ENCODE data around the gene PTPRN2.

Gene PTPRN2

DNA sequence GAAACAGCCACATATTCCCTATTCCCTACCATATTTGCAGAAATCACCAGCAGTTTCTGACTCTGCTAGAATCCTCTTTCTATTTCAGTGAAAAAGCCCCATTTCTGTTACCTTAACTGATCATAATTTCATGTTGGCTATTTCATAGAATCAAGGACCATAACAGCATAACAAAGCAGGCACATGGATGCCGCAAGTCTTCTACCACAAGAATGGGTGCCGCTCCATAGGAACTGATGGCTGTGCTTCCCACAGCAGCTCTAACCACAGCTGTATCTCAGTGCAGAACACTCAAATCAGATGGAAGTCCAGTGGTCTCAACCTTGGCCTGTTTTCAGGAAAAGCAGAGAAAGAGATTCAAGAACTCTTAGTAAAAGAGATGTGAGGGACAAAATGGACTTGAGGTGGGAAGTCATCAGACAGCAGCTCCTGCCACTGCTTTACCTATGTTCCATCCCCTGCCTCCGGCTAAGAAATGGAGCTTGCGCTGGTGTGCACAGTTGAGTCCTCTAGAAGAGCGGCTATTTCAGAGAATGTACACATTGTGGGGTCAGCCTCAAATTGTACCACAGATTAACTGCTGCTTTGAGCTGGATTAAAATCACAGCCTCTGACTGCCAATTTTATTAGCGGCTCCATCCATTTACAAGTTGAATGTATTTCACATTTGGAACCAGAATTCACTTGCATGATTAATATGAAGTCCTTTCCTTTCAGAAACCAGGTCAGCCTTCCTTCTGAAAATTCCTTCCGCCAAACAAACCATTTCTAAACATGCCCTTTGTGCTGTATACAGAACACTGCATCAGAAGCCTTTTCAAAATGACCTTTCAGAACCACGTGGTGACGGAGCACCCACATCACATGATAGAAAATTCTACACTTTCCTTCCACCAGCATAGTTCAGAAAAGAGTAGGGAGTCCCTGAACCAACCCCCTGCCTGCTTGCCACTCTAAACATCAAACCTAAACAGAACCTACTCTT lies 7.7 kb downstream of the PTPRN2 start:
- no peak for DNase-seq (ENCODE audit: low read depth in 2 of 2, low spot score in 1 of 2)

DNA sequence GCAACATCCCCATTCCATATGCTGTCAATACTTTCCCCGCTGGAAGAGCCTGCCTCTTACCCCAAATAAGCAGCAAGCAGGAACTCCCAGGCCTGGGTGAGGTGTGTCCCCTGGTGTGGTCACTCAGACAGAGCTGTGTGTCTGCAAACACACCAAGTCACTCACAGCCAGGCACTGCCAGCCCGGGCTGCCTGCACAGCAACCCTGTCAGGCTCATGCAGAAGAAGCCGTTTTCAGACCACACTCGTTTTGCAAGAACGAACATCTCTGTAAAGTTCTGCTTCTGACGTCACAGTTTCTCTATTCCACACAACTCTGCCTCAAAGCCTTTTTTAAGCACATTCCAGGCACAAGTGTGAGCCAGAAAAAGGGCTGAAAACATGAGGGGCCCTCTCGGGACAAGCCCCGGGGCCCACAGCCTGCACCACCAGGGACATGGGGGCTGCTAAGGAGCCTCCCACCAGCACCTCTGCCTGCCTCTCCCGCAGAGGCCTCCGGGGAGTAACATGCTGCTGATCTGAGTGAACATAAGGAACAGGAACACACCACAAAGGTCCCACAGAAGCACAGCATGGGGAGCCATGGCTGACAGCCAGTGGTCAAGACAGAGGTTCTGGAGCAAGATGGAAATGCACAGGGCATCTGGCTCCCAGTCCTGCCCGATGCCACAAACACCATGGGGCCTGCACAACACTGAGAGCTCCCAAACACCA lies 11.4 kb downstream of the PTPRN2 start:
- DNase-seq (ENCODE audit: low read depth in 2 of 2, low spot score in 1 of 2): no peak

DNA sequence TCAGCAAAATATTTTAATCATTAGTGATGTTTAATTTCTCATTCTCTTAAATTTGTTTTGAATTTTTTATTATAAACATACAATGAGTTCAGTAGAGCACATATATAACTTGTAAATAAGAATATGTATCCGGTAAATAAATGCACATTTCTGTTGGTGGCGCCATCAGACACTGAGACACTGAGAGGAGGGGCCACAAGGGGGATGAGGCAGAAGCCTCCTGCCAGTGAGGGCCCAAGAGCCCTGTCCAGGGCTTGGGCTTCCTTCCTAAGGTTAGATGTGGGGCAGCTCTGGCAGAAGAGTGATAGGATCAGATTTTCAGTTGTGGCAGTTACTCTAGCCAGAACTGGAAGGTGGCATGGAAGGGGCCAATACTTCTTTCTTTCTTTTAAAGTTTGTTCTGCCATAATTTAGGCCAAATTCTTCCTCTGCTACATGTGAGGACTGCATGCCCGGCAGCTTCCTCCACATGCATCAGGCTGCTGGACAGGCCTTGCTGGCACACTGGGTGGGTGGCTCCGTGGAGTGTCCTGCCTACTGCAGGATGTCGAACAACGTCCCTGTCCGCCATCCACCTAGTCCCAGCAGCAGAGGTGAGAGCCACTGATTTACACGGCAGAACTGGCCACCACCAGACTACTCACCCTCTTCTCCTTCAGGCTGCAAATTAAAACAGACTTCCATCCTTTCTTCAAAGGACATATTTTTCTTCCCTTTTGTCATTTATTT lies 13.2 kb downstream of the PTPRN2 start:
- DNase-seq (ENCODE audit: low read depth in 2 of 2, low spot score in 1 of 2): no peak

GRCh38 chr7:158573310-158573709 lies 14.3 kb downstream of the PTPRN2 start:
- no peak for DNase-seq (ENCODE audit: low read depth in 2 of 2, low spot score in 1 of 2)

DNA sequence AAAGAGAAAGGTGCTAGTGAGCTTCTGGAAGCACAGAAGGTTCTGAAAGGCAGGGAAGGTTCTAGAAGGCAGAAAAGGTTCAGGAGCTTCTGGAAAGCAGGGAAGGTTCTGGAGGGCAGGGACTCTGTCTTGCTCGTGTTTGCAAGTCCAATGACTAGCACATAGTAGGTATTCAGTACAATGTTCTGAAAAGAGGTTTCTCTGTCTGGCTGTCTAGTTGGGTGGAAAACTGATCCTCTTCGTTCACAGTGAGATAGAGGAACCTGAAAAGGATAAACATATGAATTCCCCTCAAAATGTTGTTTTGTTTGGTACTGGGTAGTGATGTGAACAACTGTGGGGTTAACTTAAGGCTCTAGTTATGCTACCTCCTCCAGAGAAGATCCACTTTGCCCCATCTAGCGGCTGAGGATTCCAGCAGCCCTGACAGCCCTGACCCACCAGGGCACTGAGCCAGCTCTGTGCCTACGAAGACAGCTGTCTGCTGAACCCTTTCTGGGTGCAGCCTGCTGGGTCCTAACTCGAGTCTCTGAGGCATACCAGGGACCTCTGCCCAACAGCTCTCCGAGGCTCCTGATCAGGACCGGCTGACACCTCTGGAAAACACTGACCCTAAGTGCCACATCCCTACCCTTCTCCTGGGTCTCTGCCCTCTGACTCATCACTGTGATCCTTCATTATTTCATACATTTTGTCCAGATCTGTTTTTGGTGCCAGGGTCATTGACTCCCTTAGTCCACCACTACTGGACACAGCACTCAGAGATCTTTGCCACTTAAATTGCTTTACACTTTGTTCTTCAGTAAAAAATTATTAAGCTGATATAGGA lies 15.4 kb downstream of the PTPRN2 start:
- no peak for DNase-seq (ENCODE audit: low read depth in 2 of 2, low spot score in 1 of 2)

- DNase-seq (ENCODE audit: low read depth in 2 of 2, low spot score in 1 of 2): no peak
Measured at GRCh38 chr7:158570449-158571170, 17.0 kb downstream of the PTPRN2 start.

GRCh38 chr7:158569858-158570323 lies 17.7 kb downstream of the PTPRN2 start:
- no peak for DNase-seq (ENCODE audit: low read depth in 2 of 2, low spot score in 1 of 2)

GRCh38 chr7:158568974-158569857 lies 18.4 kb downstream of the PTPRN2 start:
- DNase-seq (ENCODE audit: low read depth in 2 of 2, low spot score in 1 of 2): no peak

DNA sequence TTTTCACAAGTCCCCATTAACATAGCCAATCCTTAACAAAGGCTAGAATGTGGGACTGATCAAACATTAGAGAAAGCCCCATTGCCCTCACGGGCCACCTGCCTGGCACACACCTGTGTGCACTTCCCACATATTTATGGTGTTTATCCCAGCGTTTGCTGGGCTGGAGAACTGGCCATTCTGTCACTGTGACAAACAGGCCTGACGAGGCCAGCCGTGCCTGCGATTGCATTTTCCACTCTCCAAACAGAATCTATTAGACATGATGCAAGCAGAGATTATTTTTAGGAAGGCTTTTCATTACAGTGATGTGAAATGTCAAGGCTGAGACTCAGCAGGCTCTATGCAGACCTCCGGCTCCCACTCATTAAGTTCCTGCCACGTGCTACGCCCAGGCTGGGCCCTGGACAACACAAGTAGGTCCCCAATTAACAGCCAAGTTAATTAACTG lies 20.4 kb downstream of the PTPRN2 start:
- DNase-seq (ENCODE audit: low read depth in 2 of 2, low spot score in 1 of 2): no peak

DNA sequence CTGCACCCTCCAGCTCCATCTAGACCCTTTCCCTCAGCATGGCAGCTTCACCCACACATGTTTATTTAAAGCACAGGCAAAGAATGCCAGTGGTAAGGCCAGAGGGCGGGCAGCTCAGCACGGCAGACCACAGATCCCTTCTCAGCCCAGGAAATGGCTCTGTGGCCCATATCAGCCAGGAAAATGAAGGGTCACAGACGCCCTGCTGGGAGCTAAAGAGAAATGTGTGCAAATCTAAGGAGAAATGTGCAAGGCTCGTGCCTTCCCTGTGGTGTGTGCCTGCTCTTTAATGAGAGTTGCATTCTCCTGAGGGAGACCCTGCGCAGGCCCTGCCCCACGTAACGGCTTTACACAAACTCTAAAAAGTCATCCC lies 23.0 kb downstream of the PTPRN2 start:
- DNase-seq (ENCODE audit: low read depth in 2 of 2, low spot score in 1 of 2): no peak

- no peak for DNase-seq (ENCODE audit: low read depth in 2 of 2, low spot score in 1 of 2)
Measured at GRCh38 chr7:158563911-158564662, 23.5 kb downstream of the PTPRN2 start.

- DNase-seq (ENCODE audit: low read depth in 2 of 2, low spot score in 1 of 2): no peak
Measured at GRCh38 chr7:158563051-158563450, 24.6 kb downstream of the PTPRN2 start.

DNA sequence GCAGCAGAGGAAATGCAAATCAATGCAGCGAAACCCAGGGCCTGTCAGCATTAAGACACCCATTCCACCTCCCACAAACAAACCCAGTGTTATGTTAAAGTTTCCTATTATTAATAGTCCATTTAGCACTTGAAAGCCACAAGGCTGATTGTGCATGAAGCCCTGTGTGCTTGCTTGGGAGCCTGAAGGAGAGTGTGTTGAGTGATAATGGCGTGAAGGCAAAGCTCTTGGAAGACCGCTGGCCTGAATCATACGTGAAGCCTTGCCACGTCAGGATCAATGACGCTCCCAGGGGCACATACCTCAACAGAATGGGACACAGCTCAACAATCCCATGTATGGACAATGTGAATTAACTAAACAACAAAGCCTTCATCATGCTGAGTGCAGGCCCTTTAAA lies 25.1 kb downstream of the PTPRN2 start:
- no peak for DNase-seq (ENCODE audit: low read depth in 2 of 2, low spot score in 1 of 2)

GRCh38 chr7:158561659-158562058 lies 26.0 kb downstream of the PTPRN2 start:
- no peak for DNase-seq (ENCODE audit: low read depth in 2 of 2, low spot score in 1 of 2)

DNA sequence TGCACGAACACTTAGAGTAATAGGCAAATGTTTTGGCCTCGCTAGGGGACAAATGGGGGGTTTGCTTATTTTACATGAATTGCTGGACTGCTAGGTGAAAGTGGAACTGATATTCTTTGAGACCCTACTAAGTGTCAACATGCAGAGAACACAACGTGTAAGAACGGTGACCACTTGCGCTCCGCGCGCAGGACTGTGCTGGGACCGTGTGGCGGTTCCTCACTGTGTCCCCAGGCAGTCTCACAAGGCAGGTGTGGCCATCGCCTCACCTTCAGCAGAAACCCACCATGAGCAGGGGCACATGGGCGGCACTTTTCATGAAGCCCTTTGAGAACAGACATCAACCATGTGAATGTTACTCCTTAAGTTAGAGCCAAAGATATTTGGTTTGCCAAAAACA lies 27.2 kb downstream of the PTPRN2 start:
- DNase-seq (ENCODE audit: low read depth in 2 of 2, low spot score in 1 of 2): no peak

DNA sequence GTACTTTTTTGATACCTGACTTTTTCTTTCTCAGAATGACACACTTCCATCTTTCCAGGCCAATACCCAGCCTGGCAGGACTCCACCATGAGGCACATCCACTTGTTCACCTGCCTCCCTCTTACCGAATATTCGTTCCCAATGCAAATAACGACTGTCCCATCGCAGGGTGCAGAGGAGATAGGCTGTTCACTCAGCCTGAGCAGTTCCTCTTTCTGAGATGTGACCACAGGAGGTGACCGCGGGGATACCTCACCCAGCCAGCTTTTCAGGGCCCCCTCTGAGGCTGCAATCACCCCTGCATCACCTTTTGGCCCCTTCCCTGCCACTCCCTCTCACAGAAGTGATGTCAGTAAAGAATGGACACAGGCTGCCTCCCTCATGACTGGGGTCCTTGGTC lies 28.3 kb downstream of the PTPRN2 start:
- no peak for DNase-seq (ENCODE audit: low read depth in 2 of 2, low spot score in 1 of 2)

- no peak for DNase-seq (ENCODE audit: low read depth in 2 of 2, low spot score in 1 of 2)
Measured at GRCh38 chr7:158558816-158559215, 28.8 kb downstream of the PTPRN2 start.

DNA sequence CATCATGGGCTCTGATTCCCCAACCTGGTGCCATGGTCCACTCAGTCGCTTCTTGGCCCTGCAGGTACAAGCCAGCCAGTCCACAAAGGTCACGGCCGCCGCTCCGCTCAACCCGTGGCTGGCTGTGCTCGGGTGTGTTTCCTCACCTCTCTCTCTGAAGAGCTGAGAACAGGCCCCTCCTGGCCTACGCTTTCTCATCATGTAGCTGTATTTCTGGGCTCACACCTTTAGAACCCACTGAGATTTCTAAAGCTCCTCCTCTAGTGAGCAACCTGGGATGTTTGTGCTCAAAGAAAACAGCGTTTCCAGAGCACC lies 30.2 kb downstream of the PTPRN2 start:
- no peak for DNase-seq (ENCODE audit: low read depth in 2 of 2, low spot score in 1 of 2)

Measured in stimulated activated CD8-positive, alpha-beta memory T cell treated with anti-CD3 and anti-CD28 coated beads, Interleukin-4, amount 100 ng/mL, for 4 hours (primary cell).